PFSK-1 (cell line): ENCODE results near the gene NTN1.

Experiments used
- FOXP2 ChIP-seq: optimal IDR thresholded peaks from 2 replicates; pipeline ENCODE3; 2011; ENCODE audit warnings: borderline replicate concordance, control low read depth, inconsistent platforms; ENCODE audit not compliant: insufficient read depth; ENCODE audit errors: extremely low read length, extremely low read depth
- POLR2AphosphoS5 ChIP-seq: IDR thresholded peaks from 2 replicates; pipeline ENCODE4 v1.6.1; 2012; ENCODE audit warnings: low read depth, mild to moderate bottlenecking, control low read depth, low read length, moderate library complexity
- SIN3A ChIP-seq: IDR thresholded peaks from 2 replicates; pipeline ENCODE4 v1.6.1; 2012; ENCODE audit warnings: mild to moderate bottlenecking, low read length, moderate library complexity, borderline replicate concordance; ENCODE audit not compliant: insufficient read depth
- TAF1 ChIP-seq: IDR thresholded peaks from 2 replicates; pipeline ENCODE4 v1.6.1; 2012; ENCODE audit warnings: low read length, control low read depth, borderline replicate concordance; ENCODE audit not compliant: insufficient read depth
- TF ChIP-seq, protein P1 (sequence below), 2 experiments: IDR thresholded peaks; 2 replicates each; pipeline versions ENCODE4 v1.6.1 to v1.8.0; 2011 to 2012; ENCODE audit warnings: low read depth in 2 of 2, low read length in 2 of 2, control low read depth in 1 of 2, inconsistent platforms in 1 of 2, mild to moderate bottlenecking in 1 of 2, moderate library complexity in 1 of 2; ENCODE audit not compliant: insufficient read depth in 1 of 2

The NTN1 gene

DNA sequence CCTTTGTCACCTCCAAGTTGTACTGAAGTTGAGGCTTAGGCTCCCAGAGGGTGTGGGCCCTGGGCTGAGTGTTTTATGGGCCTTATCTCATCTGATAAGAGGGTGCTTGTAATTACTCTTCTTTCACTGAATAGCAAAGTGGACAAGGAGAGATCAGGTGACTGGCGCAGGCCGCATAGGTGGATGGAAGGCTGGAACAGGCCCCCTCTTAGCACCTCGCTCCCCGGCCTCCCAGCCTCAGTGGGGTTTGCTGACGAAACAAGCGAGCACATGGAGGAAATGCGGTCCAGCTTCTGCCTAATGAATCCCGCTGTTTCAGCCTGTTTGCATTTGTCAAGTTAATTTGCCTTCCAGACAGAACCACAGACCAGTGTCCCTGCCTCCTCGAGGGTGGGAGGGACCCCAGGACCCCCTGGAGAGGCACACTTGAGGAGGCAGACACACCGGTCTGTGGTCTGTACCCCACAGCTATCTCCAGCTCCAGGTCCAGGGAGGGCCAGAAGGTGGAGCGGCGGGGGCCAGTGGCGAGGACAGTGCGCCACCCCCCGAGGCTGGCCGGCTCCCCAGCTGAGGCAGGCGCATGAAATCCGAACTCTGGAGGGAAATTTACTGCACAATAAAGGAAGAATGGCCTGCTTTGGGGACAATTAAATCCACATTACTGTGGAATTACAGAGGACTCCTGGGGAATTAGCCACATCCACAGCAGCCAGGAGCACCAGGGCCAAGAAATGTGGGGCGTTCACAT is 123.4 kb downstream of the NTN1 start:
- TF ChIP-seq FOXP2 = no peak
- TF ChIP-seq, protein P1, sequence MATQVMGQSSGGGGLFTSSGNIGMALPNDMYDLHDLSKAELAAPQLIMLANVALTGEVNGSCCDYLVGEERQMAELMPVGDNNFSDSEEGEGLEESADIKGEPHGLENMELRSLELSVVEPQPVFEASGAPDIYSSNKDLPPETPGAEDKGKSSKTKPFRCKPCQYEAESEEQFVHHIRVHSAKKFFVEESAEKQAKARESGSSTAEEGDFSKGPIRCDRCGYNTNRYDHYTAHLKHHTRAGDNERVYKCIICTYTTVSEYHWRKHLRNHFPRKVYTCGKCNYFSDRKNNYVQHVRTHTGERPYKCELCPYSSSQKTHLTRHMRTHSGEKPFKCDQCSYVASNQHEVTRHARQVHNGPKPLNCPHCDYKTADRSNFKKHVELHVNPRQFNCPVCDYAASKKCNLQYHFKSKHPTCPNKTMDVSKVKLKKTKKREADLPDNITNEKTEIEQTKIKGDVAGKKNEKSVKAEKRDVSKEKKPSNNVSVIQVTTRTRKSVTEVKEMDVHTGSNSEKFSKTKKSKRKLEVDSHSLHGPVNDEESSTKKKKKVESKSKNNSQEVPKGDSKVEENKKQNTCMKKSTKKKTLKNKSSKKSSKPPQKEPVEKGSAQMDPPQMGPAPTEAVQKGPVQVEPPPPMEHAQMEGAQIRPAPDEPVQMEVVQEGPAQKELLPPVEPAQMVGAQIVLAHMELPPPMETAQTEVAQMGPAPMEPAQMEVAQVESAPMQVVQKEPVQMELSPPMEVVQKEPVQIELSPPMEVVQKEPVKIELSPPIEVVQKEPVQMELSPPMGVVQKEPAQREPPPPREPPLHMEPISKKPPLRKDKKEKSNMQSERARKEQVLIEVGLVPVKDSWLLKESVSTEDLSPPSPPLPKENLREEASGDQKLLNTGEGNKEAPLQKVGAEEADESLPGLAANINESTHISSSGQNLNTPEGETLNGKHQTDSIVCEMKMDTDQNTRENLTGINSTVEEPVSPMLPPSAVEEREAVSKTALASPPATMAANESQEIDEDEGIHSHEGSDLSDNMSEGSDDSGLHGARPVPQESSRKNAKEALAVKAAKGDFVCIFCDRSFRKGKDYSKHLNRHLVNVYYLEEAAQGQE (IDR thresholded peaks at IDR 0.05; ENCODE audit: insufficient read depth in 1 of 2, low read depth in 2 of 2, low read length in 2 of 2) = no peak
- no peak for TF ChIP-seq SIN3A
- TF ChIP-seq TAF1 = no peak
- TF ChIP-seq POLR2AphosphoS5 = no peak

DNA sequence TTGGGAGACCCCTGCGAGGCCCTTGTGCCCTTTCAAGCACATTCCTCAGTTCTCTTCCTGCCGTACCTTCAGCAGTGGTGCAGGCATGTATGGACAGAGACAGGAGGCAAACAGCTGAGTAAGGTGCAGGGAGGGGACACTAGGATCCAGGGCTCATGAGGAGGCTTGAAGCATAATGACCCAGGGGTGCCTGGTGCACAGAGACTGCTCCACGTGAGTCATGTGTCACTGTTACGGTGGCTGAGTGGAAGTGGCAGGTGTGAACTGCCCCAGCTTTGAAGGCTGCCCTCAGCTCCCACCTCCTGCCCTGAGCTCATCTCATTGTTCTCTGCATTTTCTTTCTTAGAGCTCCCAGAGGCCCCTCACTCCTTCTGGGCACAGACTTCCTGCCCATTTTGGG is 124.8 kb downstream of the NTN1 start:
- TF ChIP-seq POLR2AphosphoS5 = no peak
- no peak for TF ChIP-seq SIN3A
- TF ChIP-seq TAF1 = no peak
- TF ChIP-seq FOXP2 = no peak
- TF ChIP-seq, protein P1 (IDR thresholded peaks at IDR 0.05; ENCODE audit: insufficient read depth in 1 of 2, low read depth in 2 of 2, low read length in 2 of 2) = no peak

- TF ChIP-seq, protein P1 (IDR thresholded peaks at IDR 0.05; ENCODE audit: insufficient read depth in 1 of 2, low read depth in 2 of 2, low read length in 2 of 2) = no peak
- TF ChIP-seq POLR2AphosphoS5 (no peak), FOXP2 (no peak), TAF1 (no peak), SIN3A (no peak)
Observed at GRCh38 chr17:9148905-9149525, 127.7 kb downstream of the NTN1 start.

DNA sequence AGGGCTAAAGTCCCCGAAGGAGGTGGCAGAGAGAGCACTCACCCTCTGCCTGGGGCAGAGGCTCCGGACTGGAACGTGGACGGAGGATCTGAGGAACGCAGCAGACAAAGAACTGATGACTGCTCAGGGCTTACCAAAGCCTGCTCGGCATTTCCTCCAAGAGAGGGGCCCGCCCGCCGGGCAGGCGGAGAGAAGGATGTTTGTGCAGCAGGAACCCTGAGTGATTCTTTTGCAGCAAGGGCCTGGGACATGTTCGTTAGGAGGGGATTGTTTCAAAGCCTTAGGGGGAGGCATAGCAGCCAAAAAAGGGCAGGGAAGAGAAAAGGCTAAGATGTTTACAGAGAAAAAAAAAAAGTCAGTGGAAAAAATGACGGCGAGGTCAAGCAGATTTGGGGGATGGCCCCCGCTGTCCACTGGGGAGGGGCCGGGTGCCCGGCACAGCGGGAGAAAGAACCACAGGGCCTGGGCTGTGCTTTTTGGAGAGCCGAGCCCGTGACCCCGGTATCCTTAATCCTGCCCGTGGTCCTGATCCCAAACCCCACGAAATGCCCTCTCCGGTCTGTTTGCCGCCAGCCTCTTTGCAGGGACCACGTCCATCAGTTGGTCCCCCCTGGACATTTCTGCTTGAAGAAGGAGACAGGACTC is 129.3 kb downstream of the NTN1 start:
- TF ChIP-seq, protein P1 (IDR thresholded peaks at IDR 0.05; ENCODE audit: insufficient read depth in 1 of 2, low read depth in 2 of 2, low read length in 2 of 2) = no peak
- TF ChIP-seq TAF1 (no peak), SIN3A (no peak), FOXP2 (no peak), POLR2AphosphoS5 (no peak)
